ENCODE measurements around the gene MYOM3.
A peak's percentile ranks its signal among the peaks of the same experiment; 100 is the strongest.

The MYOM3 gene

GRCh38 chr1:24081190-24081589, 30.7 kb downstream of the MYOM3 start:
- no peak overlapping the region for H3K27ac Mint-ChIP-seq
- no peak for ATAC-seq
- H3K4me1 Mint-ChIP-seq = no peaks in the 10 kb centered on the region
- no peak overlapping the region for H3K4me3 Mint-ChIP-seq
- DNase-seq = no peak
- no peaks in the 10 kb centered on the region for H3K27me3 Mint-ChIP-seq
- no peaks in the 10 kb centered on the region for H3K9me3 Mint-ChIP-seq

DNA sequence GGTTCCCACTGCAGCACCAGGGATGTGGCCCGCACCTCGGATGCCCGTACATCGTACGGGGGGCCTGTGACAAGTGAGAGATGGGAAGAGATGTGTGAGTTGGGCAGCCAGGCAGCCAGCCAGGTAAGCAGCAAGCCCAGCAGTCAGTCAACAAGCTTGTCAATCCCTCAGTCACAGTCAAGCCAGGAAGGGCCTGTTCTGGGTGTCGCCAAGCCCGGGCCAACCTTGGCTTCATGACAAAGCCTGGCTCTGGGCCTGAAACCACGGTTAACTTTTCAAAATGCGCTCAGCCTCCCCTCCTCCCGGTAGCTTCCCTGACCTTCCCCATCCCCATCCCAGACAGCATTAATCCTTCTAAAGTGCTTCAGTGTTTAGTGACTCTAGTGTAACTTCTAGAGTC, 31.8 kb downstream of the MYOM3 start:
- no peaks in the 10 kb centered on the region for H3K27me3 Mint-ChIP-seq
- no peaks in the 10 kb centered on the region for H3K9me3 Mint-ChIP-seq
- H3K4me3 Mint-ChIP-seq = no peak overlapping the region
- no peak overlapping the region for H3K27ac Mint-ChIP-seq
- ATAC-seq (no peak), DNase-seq (no peak)
- H3K4me1 Mint-ChIP-seq = no peaks in the 10 kb centered on the region

DNA sequence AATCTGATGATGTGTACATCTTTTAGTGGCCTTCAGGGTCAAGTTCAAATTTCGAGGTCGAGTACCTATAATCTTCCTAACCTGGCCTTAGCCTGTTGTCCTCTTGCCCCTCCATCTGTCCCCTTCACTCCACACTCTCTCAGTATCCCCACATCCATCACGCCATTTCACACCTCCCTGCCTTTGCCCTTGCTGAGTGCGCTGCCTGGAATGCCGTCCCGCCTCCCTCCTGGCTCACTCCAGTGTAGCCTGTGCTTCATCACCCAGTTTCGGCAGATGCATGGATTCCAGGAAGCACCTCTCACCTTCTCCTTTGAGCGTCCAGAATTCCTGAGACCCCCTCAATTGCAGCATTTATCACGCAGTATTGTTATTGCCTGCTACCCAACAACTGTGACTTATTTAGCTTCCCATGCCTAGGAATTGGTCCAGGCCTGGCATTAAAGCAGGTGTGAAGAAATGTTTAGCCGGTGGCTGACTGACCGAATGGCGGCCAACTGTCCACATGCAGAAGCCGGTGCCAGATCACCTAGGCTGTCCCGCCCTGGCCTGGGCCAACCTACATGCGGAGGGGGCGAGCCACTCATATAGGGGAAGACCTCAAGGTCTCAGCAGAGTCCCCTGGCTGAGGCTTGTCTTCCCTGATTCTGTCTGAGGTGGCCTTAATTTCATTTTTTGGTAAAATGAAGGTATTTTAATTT, 34.5 kb downstream of the MYOM3 start:
- no peaks in the 10 kb centered on the region for H3K9me3 Mint-ChIP-seq

GRCh38 chr1:24075946-24076345, 36.0 kb downstream of the MYOM3 start:
- Mint-ChIP-seq H3K4me1 (no peaks in the 10 kb centered on the region), H3K27ac (no peak overlapping the region), H3K27me3 (peaks cover 9% of the 10 kb centered on the region), H3K4me3 (no peak overlapping the region), H3K9me3 (no peaks in the 10 kb centered on the region)
- DNase-seq = no peak
- ATAC-seq = no peak

More for the DNA sequence above, 34.5 kb downstream of the MYOM3 start:
- no peak overlapping the region for H3K4me3 Mint-ChIP-seq
- H3K4me1 Mint-ChIP-seq = no peaks in the 10 kb centered on the region
- DNase-seq (no peak), ATAC-seq (no peak)
- H3K27me3 Mint-ChIP-seq = peaks cover under 1% of the 10 kb centered on the region
- H3K27ac Mint-ChIP-seq = no peak overlapping the region

DNA sequence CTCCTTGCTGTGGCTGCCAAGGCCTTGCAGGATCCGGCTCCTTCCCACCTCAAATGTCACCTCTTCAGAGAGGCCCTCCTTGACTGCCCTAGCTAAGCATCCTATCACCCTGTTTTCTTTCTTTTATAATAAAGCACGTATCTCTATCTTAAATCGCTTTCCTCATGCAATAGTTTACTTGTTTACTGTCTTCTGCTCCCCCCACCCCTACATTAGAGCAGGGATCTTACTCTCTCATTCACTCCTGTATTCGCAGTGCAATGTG, 36.4 kb downstream of the MYOM3 start:
- DNase-seq = no peak
- peaks cover 9% of the 10 kb centered on the region for H3K27me3 Mint-ChIP-seq
- no peaks in the 10 kb centered on the region for H3K4me1 Mint-ChIP-seq
- H3K9me3 Mint-ChIP-seq = no peaks in the 10 kb centered on the region
- H3K27ac Mint-ChIP-seq = no peak overlapping the region
- H3K4me3 Mint-ChIP-seq = no peak overlapping the region
- no peak for ATAC-seq

GRCh38 chr1:24074817-24075589, 36.9 kb downstream of the MYOM3 start:
- ATAC-seq (no peak), DNase-seq (no peak)
- Mint-ChIP-seq H3K4me1 (no peaks in the 10 kb centered on the region), H3K27ac (no peak overlapping the region), H3K9me3 (no peaks in the 10 kb centered on the region), H3K27me3 (peaks cover 9% of the 10 kb centered on the region), H3K4me3 (no peak overlapping the region)

- no peaks in the 10 kb centered on the region for H3K9me3 Mint-ChIP-seq
- H3K27me3 Mint-ChIP-seq = peaks cover 9% of the 10 kb centered on the region
- no peak overlapping the region for H3K27ac Mint-ChIP-seq
- H3K4me3 Mint-ChIP-seq = no peak overlapping the region
- H3K4me1 Mint-ChIP-seq = no peaks in the 10 kb centered on the region
- DNase-seq = no peak
- ATAC-seq = no peak
Measured at GRCh38 chr1:24074196-24074595, 37.7 kb downstream of the MYOM3 start.

GRCh38 chr1:24071941-24072340, 40.0 kb downstream of the MYOM3 start:
- H3K9me3 Mint-ChIP-seq = no peaks in the 10 kb centered on the region
- H3K4me1 Mint-ChIP-seq = no peaks in the 10 kb centered on the region
- no peak overlapping the region for H3K4me3 Mint-ChIP-seq
- H3K27me3 Mint-ChIP-seq = peaks cover 9% of the 10 kb centered on the region
- DNase-seq = no peak
- H3K27ac Mint-ChIP-seq = peak overlapping the region in 1 of 2 donors; percentile 42
- ATAC-seq = no peak

GRCh38 chr1:24070821-24071393, 41.0 kb downstream of the MYOM3 start:
- Mint-ChIP-seq H3K9me3 (no peaks in the 10 kb centered on the region), H3K4me3 (no peak overlapping the region), H3K27me3 (peaks cover 9% of the 10 kb centered on the region), H3K4me1 (no peaks in the 10 kb centered on the region), H3K27ac (no peak overlapping the region)
- ATAC-seq (peak; percentile 94), DNase-seq (peak; percentile 72 to 74)

- Mint-ChIP-seq H3K9me3 (no peaks in the 10 kb centered on the region), H3K4me3 (no peak overlapping the region), H3K4me1 (no peaks in the 10 kb centered on the region), H3K27ac (no peak overlapping the region), H3K27me3 (peaks cover 9% of the 10 kb centered on the region)
- DNase-seq (no peak), ATAC-seq (no peak)
Measured at GRCh38 chr1:24069817-24070216, 42.1 kb downstream of the MYOM3 start.

GRCh38 chr1:24067978-24068377, 44.0 kb downstream of the MYOM3 start:
- H3K27ac Mint-ChIP-seq = no peak overlapping the region
- peaks cover 0 to under 1% of the 10 kb centered on the region in 2 donors for H3K9me3 Mint-ChIP-seq
- no peak overlapping the region for H3K4me3 Mint-ChIP-seq
- ATAC-seq (no peak), DNase-seq (no peak)
- peaks cover 9% of the 10 kb centered on the region for H3K27me3 Mint-ChIP-seq
- H3K4me1 Mint-ChIP-seq = no peaks in the 10 kb centered on the region

DNA sequence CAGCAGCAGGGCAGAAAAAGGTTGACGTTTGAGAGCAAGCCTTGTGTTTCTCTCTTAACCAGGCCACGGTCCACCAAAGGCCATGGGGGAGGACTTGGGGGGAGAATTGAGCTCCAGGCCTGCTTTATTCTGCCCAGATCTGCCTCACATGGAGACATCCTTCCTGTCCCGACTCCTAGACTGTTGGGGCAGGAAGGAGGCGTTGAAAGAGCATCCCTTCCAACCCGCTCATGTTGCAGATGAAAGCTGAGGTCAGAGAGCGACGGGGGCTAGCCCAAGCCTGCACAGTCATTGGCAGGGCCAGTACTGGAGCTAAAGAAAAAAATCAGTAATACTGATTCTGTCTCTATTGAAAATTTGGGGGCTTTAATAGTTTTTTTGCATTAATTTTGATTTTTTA, 46.6 kb downstream of the MYOM3 start:
- no peaks in the 10 kb centered on the region for H3K4me1 Mint-ChIP-seq
- peaks cover 10 to 13% of the 10 kb centered on the region in 2 donors for H3K9me3 Mint-ChIP-seq
- H3K4me3 Mint-ChIP-seq = no peak overlapping the region

DNA sequence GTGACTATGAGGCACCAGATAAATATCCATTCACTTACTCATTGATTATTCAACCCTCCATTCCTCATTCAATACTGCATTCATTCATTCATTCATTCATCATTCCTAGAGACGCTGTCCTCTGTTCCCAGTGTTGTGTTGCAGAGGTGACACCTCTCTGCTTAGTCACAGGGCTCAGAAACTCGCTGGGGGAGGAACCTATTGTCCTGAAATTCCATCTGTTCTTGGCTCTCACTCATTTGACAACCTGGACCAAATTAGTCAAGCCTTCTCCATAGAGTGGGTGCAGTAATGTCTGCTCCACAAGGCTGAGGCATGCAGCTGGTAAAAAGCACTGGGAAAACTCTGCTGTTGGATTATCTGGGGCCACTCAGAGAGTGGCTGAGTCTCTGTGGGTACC, 49.7 kb downstream of the MYOM3 start:
- Mint-ChIP-seq H3K9me3 (peaks cover 10 to 13% of the 10 kb centered on the region in 2 donors), H3K27ac (peak overlapping the region in 1 of 2 donors; percentile 8), H3K27me3 (no peaks in the 10 kb centered on the region), H3K4me1 (no peaks in the 10 kb centered on the region), H3K4me3 (no peak overlapping the region)
- ATAC-seq (no peak), DNase-seq (no peak)

More for the DNA sequence above, 46.6 kb downstream of the MYOM3 start:
- no peak for ATAC-seq
- Mint-ChIP-seq H3K27ac (no peak overlapping the region), H3K27me3 (no peaks in the 10 kb centered on the region)
- no peak for DNase-seq

DNA sequence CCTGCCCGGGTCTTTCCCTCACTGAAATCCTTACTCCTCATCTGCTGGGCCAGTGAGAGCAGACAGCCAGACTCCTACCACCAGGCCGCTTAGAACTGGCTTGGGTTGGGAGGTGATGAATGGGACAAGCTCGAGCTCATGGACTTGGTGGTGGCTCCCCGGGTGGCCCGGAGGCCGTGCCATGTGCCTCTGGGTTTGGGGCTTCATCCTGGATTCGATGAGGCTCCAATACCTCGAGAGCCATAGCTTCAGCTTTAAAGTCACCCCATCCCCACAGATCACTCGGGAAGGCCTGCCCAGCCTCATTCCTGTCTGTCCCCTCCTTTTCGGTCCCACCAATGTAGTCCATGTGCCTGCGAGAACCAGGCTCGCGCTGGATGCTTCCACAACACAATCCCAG, 51.5 kb downstream of the MYOM3 start:
- H3K27ac Mint-ChIP-seq = no peak overlapping the region
- no peak overlapping the region for H3K4me3 Mint-ChIP-seq
- no peaks in the 10 kb centered on the region for H3K4me1 Mint-ChIP-seq
- H3K27me3 Mint-ChIP-seq = no peaks in the 10 kb centered on the region
- ATAC-seq (no peak), DNase-seq (no peak)
- H3K9me3 Mint-ChIP-seq = peaks cover 10 to 13% of the 10 kb centered on the region in 2 donors

- no peak overlapping the region for H3K27ac Mint-ChIP-seq
- no peak for DNase-seq
- peaks cover 10 to 13% of the 10 kb centered on the region in 2 donors for H3K9me3 Mint-ChIP-seq
- no peaks in the 10 kb centered on the region for H3K27me3 Mint-ChIP-seq
- no peaks in the 10 kb centered on the region for H3K4me1 Mint-ChIP-seq
- no peak overlapping the region for H3K4me3 Mint-ChIP-seq
- ATAC-seq = no peak
Measured at GRCh38 chr1:24058671-24059455, 53.1 kb downstream of the MYOM3 start.

- Mint-ChIP-seq H3K4me1 (no peaks in the 10 kb centered on the region), H3K4me3 (no peak overlapping the region), H3K27ac (no peak overlapping the region), H3K27me3 (no peaks in the 10 kb centered on the region), H3K9me3 (peaks cover 3 to 4% of the 10 kb centered on the region in 2 donors)
- no peak for DNase-seq
- ATAC-seq = no peak
Measured at GRCh38 chr1:24057171-24057570, 54.8 kb downstream of the MYOM3 start.

Measured in stimulated activated naive CD8-positive, alpha-beta T cell treated with anti-CD3 and anti-CD28 coated beads, Interleukin-15, amount 100 ng/mL, for 72 hours (primary cell).